Left lung (tissue), 10 donors: Measurements from ENCODE around the gene AKAP8. TPM values are rescaled to one million over a fixed set of nuclear protein-coding genes. Genes with fewer than 3 reads are reported as not detected.
A peak's percentile ranks its signal among the peaks of the same experiment; 100 is the strongest.

Experiments
- ATAC-seq: fragments of 200-7000 bp; cut with Tn5 transposase; one replicate; pipeline ENCODE4 v1.9.1; 2020; ENCODE audit warnings: moderate library complexity
- DNase-seq, 4 donors: peaks; one replicate each; pipeline ENCODE4 v3.0.0-alpha.2; 2013 to 2020
- H3K27ac ChIP-seq, 2 donors: fragments of 200-600 bp; sonication (generic) in 1 of 2; one replicate each; pipeline versions ENCODE4 v1.5.0 to v1.8.0; 2020 to 2021
- H3K27me3 ChIP-seq, 2 donors: fragments of 200-600 bp; sonication (generic) in 1 of 2; one replicate each; pipeline versions ENCODE4 v1.5.0 to v1.8.0; 2020 to 2021
- H3K36me3 ChIP-seq, 2 donors: fragments of 200-600 bp; sonication (generic) in 1 of 2; one replicate each; pipeline versions ENCODE4 v1.5.0 to v1.8.0; 2020 to 2021
- H3K4me1 ChIP-seq, 2 donors: fragments of 200-600 bp; one replicate each; pipeline ENCODE4 v1.8.0; 2021
- H3K4me3 ChIP-seq, 2 donors: fragments of 200-600 bp; sonication (generic) in 1 of 2; one replicate each; pipeline versions ENCODE4 v1.5.0 to v1.8.0; 2020 to 2021; ENCODE audit warnings: mild to moderate bottlenecking in 1 of 2
- H3K9me3 ChIP-seq, 2 donors: fragments of 200-600 bp; sonication (generic) in 1 of 2; one replicate each; pipeline versions ENCODE4 v1.5.0 to v1.8.0; 2020 to 2021
- CTCF ChIP-seq, 2 donors: fragments of 200-600 bp; sonication (generic) in 1 of 2; IDR thresholded peaks; one replicate each; pipeline versions ENCODE4 v1.5.0 to v1.8.0; 2021; ENCODE audit warnings: antibody characterized with exemption in 2 of 2
- intact Hi-C, 2 donors: fragments of 100-400 bp; cut with DNase I; formaldehyde crosslinking; loops; one replicate each; pipeline versions ENCODE4 v1.11.2 to v1.14.2; 2022
- polyA plus RNA-seq, 6 donors: library from polyadenylated mRNA; unstranded; fragments of 120-200 nt; gene quantifications; one replicate each; pipeline ENCODE4 v1.2.1, GENCODE V29; 2013; ENCODE audit not compliant: insufficient read length in 6 of 6
- total RNA-seq, 2 donors: library from RNA; stranded (reverse); fragmentation: NEBNext Ultra II Directional; extraction: Animal tissue kit (Norgen Biotek cat#: 25700); gene quantifications; one replicate each; pipeline ENCODE4 v1.2.1, GENCODE V29; 2021
- donor health status: DM: no; HTN: yes; CAD: no.
- donor health status: DM: no; HTN: no; CAD: no.

Gene AKAP8
- total and polyA plus RNA-seq, 8 donors, result 19.5 to 36.8 (median 31.4) TPM

DNA sequence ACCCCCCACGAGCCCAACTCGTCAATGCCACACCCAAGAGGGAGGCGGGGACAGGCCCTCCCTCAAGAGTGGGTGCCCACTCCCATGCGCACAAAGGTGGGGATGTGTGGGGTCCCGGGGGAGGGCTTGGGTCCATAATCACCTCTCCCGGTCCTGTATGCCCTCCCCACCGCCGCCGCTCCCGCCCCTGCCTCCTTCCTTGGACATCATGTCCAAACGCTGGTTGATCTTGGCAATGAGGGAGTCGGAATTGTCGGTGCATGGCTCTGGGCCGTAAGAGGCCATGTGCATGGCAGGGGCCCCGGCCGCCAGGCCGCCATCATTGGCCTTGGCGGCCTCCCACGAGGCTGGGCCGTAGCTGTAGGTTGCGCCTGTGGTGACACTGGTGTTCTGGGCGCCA lies 5.9 kb downstream of the AKAP8 start:
- no peaks in the 10 kb centered on the region for H3K27me3 ChIP-seq

DNA sequence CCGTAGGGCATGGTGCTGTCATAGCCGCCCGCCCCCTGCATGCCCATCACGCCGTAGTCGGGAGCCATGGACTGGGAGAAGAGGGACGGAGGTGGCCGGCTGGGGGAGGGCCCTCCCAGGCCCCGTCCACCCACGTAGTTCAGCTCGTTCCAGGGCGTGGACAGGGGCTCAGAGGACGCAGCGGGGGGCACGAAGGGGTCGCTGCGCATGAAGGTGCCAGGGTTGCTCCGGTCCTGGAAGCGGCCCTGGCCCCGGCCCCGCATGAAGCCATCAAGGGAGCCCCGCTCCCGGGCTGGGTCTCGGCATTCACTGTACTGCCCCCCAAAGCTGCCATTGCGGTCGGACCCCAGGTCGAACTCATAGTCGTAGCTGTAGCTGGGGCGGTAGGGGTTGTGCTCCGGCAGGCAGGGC lies 6.7 kb downstream of the AKAP8 start:
- ATAC-seq, result no peak
- Histone ChIP-seq H3K27me3 (no peaks in the 10 kb centered on the region), H3K27ac (no peak overlapping the region), H3K4me3 (no peak overlapping the region), H3K4me1 (peaks cover 3 to 29% of the 10 kb centered on the region in 2 donors), H3K9me3 (no peaks in the 10 kb centered on the region), H3K36me3 (peaks cover 0 to 74% of the 10 kb centered on the region in 2 donors)
- DNase-seq, result peak in 1 of 4 donors; percentile 73
- no peak for TF ChIP-seq CTCF (IDR thresholded peaks at IDR 0.05)
- intact Hi-C loops, result no loop called here

More for the DNA sequence above, 5.9 kb downstream of the AKAP8 start:
- peaks cover 3 to 32% of the 10 kb centered on the region in 2 donors for H3K4me1 ChIP-seq
- intact Hi-C loops, result no loop called here
- H3K4me3 ChIP-seq, result no peak overlapping the region
- ATAC-seq (no peak), DNase-seq (peak in 1 of 4 donors; percentile 75)
- H3K9me3 ChIP-seq, result no peaks in the 10 kb centered on the region
- no peak overlapping the region for H3K27ac ChIP-seq
- peaks cover 0 to 66% of the 10 kb centered on the region in 2 donors for H3K36me3 ChIP-seq
- TF ChIP-seq CTCF (IDR thresholded peaks at IDR 0.05), result no peak

GRCh38 chr19:15372470-15372869 lies 7.1 kb downstream of the AKAP8 start:
- Histone ChIP-seq H3K27ac (no peak overlapping the region), H3K9me3 (no peaks in the 10 kb centered on the region), H3K4me3 (no peak overlapping the region), H3K4me1 (peaks cover under 1 to 25% of the 10 kb centered on the region in 2 donors), H3K36me3 (peaks cover 0 to 78% of the 10 kb centered on the region in 2 donors), H3K27me3 (no peaks in the 10 kb centered on the region)
- no peak for DNase-seq
- intact Hi-C loops, result no loop called here
- ATAC-seq, result no peak
- no peak for TF ChIP-seq CTCF (IDR thresholded peaks at IDR 0.05)

DNA sequence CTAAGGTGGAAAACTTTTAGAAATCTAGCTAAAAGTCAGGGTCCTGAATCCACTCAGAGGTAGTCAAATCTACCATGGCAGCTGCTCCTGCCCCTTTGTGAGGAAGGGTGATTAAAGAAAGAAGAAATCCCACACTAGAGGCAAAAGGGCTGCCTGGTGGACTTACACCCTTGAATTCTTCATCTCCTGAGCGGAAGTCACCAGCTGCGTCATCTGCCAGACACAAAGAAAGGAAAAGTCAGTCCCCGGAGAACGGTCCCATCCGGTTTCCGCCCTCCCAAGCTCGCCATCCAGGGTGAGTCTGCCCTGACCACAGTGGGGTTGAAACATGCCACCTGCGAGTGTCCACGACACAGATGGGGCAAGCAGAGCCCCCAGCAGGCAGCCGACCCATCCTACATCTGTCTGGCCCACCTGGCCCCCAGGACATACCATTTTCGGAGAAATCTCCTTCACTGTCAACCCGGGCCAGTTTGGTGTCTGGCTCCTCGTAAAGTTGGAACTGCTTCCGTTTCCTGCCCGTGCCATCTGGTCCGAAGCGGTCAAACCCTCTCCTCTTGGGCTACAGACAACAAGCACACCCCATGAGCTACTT lies 7.7 kb downstream of the AKAP8 start:
- H3K27me3 ChIP-seq, result no peaks in the 10 kb centered on the region
- H3K4me3 ChIP-seq, result no peak overlapping the region
- H3K36me3 ChIP-seq, result peaks cover 0 to 84% of the 10 kb centered on the region in 2 donors
- intact Hi-C loops, result no loop called here
- H3K4me1 ChIP-seq, result peaks cover 0 to 19% of the 10 kb centered on the region in 2 donors
- no peak overlapping the region for H3K27ac ChIP-seq
- ATAC-seq (no peak), DNase-seq (no peak)
- no peak for TF ChIP-seq CTCF (IDR thresholded peaks at IDR 0.05)
- no peaks in the 10 kb centered on the region for H3K9me3 ChIP-seq

DNA sequence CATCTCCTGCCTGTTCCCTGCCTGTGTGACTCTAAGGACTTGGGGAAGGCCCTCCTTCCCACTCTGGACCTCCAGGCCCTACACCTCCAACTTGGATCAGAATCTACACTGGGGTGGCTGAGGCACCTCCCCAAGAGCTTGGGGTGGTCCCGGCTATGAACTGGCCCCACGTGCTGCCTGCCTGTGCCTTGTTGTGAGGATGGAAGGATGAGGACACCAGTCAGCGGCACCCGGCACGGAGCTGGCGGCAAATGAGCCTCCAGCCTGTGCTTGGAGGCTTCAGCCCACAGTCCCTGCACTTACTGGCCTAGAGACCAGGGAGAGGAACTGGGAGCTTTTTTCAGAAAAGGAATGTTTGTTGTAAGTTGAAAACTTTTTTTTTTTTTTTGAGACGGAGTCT lies 8.5 kb downstream of the AKAP8 start:
- intact Hi-C loops, result no loop called here
- Histone ChIP-seq H3K36me3 (peaks cover 0 to 91% of the 10 kb centered on the region in 2 donors), H3K9me3 (no peaks in the 10 kb centered on the region), H3K4me3 (no peak overlapping the region), H3K27ac (no peak overlapping the region), H3K27me3 (no peaks in the 10 kb centered on the region), H3K4me1 (peaks cover 0 to 12% of the 10 kb centered on the region in 2 donors)
- no peak for DNase-seq
- no peak for ATAC-seq
- no peak for TF ChIP-seq CTCF (IDR thresholded peaks at IDR 0.05)
